IPS-NIHi7 (cell line): ENCODE data around the gene TMEM200B.
"Not testable (repeated sequence)": the region's sequence is repeated elsewhere in the genome, so short reads cannot be mapped to it uniquely, and the experiment has no call there.

Experiments used
- DNase-seq: peaks from one replicate; pipeline ENCODE4 v3.0.0; 2012; ENCODE audit warnings: mixed read lengths; ENCODE audit errors: extremely low spot score

Gene TMEM200B

GRCh38 chr1:29134695-29135028 is 11.0 kb upstream of the TMEM200B start:
- DNase-seq = no peak

DNA sequence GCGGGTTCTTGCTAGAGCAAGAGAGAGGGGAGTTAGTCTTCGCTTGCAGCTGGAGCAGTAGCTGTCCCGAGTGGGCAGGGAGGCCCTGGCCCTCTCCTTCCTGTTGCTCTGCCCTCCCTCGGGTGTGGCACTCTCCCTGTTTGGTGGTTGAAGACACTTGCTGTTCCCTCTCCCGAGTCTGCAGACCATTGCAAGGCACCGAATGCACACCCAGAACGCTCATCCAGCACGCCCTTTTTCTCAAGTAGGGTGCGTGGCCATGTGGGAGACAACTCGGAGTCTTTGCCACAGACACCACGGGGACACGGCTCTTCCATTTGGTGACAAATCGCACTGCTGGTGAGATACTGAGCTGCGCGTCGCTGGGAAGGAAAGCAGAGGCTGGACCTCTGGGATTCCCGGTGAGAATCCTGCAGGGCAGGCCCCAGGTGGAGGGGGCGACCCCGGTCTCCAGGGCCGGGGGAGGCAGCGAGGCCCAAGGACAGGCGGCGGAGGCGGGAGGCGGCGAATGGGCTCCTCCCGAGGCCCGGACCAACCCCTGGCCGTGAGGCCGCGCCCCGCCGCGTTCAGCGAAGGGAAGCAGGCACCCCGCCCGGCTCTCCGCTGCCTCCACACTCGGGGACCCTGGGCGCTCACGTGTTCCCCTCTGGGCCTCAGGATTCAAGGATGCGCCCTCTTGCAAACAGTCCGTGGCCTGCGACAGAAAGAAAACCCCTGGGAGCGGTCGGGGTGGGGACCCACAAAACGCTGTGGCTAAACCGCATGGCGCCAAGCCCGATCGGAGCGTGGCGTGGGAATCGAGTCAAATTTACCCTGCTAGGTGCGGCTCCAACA is 10.4 kb upstream of the TMEM200B start:
- no peak for DNase-seq

GRCh38 chr1:29131056-29131455 is 7.4 kb upstream of the TMEM200B start:
- not testable (repeated sequence) for DNase-seq

DNA sequence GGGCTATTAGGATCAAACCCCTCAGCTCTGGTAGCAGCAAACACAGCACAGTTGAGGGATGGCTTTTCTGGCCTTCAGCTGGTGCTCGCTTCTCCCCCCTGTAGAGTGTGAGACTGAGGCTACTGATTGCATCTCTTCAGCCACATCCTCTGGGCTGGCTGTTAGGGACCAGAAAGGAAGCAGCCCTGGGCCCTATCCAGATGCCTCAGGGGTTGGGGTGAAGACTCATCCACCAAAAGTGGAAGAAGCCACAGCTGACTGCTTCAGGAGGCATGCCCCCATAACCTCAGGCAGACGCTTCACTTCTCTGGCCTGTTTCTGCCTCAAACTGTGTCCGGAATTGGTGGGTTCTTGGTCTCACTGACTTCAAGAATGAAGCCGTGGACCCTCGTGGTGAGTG is 6.2 kb upstream of the TMEM200B start:
- no peak for DNase-seq

- DNase-seq = no peak
Measured at GRCh38 chr1:29128739-29129138, 5.0 kb upstream of the TMEM200B start.

DNA sequence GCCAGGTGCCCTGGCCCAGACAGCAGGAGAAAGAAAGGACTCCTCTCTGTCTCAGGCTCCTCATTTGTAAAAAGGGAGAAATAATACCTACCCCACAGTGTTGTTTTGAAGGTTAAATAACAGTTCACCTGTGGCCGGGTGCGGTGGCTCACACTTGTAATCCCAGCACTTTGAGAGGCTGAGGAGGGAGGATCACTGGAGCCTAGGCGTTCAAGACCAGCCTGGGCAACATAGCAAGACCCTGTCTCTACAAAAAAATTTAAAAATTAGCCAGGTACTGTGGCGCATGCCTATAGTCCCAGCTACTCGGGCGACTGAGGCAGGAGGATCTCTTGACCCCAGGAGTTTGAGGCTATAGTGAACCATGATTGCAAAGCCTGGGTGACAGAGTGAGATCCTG is 2.5 kb upstream of the TMEM200B start:
- DNase-seq = no peak

- DNase-seq = no peak
Measured at GRCh38 chr1:29125788-29126187, 2.1 kb upstream of the TMEM200B start.

GRCh38 chr1:29125237-29125641 is 1.5 kb upstream of the TMEM200B start:
- no peak for DNase-seq

DNA sequence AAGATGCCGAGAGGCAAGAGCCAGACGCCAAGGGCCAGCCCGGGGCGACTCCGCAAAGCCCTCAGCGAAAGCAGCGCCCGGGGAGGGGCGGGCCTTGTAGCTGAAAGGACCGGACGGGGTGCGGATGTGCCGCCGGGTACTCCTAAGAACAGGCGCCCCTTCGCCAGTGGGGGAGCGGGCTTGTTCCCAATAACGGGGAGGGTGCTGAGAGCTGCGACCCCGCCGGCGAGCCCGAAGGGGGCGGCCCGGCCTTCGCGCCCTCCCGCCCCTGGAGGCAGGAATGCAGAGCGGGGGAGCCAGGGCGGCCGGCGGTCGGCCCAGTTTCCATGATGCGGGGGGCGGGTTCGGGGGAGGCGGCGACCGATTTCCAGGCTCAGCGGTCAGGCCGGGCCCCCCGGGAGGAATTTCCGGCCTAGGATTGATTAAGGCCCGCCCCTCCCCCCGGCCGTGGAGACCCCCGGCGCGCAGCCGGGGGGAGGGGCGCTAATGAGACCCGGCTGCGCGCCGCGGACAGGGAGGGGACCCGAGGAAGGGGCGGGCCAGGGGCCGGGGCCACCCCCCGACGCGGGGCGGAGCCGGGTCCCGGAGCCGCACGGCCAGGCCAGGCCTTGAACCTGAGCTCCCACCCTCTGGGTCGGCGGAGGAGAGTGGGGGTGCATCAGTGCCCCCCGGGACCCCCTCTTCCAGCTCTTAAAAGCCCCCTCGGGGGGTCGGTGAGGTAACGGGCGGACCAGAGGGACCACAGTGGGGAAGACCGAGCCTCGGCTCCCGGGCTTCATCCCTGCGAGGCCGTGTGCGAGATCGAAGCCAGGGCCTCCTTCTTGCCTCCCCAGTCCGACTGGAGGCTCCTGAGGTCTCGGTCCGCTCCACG is 898 bp upstream of the TMEM200B start:
- DNase-seq = peak; percentile 96

GRCh38 chr1:29123053-29123886 is 433 bp downstream of the TMEM200B start:
- DNase-seq = no peak

DNA sequence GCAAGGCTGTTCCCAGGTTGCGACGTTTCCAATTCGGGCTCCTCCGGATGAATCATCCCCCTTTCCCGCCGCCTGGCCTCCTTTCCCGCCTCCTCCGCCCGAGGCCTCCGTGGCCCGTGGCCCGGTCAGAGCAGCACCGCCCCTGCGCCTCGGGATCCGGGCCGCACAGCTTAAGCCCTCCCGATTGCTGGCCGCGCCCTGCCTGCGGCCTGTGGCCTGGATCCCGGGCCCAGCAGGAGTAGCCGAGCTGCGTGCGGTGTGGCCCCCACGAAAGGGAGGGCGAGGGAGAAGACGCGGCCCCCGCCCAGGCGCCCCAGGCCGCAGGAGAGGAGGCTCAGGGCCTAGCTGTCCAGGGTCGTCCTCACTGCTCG is 1.0 kb downstream of the TMEM200B start:
- DNase-seq = no peak

GRCh38 chr1:29121936-29122681 is 1.6 kb downstream of the TMEM200B start:
- peak; percentile 76 for DNase-seq

- DNase-seq = peak; percentile 53
Measured at GRCh38 chr1:29121516-29121935, 2.2 kb downstream of the TMEM200B start.

DNA sequence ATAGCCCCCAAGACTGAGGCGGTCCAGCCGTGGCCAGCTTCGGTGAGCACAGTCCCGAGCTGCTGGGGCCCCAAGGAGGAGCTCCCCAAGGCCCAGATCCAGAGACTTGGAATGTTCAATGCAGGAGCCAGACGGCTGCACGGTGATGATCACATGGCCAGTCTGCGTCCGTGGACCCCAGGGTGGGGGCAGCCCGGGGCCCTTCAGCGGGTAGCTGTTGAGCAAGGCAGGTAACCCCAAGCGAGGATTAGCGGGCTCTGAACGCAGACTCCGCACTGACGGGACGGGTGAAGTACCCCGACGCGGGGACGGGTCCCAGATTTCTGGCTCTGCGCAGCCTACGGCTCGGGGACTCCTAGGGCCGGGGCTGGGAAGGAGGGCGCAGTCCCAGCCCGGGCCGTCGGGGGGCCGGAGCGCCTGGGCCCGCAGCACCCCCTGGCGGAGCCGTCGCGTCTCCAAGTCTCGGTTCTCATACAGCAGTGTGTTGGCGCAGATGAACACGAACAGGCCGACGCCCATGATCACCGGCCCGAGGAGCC is 2.7 kb downstream of the TMEM200B start:
- peak; percentile 86 for DNase-seq

- DNase-seq = no peak
Measured at GRCh38 chr1:29120367-29120766, 3.3 kb downstream of the TMEM200B start.

DNA sequence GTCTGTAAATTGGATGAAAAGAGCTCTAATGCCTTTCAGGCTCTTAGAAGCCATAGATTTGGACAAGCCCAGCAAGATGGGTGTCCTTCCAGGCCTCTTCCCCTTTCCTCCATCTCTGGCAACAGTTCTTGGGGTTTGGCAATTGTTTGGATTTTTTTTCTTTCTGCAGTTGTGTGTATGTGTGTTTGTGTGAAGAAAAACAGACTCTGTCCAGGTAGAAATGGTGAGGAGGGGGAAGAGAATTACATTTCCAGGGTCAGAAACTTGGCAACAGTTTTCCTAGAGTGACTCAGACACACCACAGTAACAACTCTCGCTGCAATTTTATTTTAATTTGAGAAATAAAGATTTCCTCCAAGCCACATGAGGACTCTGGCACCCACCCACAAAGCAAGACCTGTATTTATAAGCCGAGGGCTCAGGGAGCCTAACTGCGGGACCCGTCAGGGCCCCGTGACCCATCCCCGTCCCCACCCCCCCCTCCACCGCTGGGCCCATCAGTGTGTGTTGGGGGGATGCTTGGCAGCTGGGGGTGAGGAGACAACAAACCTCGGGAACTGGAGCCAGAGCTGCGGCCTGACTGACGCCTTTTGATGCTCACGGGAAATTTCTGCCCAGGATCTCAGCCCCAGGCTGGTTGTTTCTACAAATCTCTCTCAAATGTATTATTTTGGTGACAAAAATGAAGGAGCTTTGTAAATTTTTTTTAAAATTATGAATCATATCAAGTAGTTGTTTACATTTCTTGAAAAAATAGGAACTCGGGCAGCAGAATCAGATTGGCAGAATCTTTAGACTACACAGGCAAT is 4.4 kb downstream of the TMEM200B start:
- no peak for DNase-seq

DNA sequence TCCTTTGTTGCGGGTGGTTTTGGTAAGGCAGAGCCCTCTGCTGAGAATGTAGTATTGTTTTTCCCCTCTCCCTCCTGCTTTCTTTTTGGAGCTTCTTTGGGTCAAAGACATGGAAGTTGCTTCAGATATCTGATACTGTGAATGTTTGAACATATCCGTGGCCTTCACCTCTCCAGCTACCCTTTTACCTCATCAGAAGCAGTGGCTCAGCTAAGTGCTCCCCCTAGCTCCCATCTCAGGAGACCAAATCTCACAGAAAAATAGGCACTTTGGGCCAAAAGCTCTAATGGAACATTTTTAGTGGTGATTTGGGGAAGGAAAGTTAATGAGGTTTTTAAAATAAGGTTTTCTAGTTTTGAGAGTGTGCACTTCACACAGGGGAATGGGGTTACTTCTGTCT is 6.3 kb downstream of the TMEM200B start:
- DNase-seq = no peak

DNA sequence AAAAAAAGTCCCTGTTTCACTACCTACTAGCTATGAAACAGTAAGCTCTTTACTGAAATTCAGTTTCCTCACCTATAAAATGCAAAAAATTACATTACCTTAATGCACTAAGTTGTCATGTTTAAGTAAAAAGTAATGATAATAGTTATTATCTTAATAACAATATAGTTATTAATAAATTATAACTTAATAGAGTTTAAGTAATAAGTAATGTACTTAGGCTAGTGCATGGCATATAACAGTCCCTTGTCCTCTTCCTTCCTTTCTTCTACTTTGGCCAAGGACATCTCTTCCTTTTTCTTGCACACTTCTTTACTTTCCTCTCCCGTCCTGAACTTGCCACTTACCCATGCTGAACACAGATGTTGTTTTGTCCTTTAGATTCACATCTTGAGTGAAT is 9.0 kb downstream of the TMEM200B start:
- DNase-seq = no peak

DNA sequence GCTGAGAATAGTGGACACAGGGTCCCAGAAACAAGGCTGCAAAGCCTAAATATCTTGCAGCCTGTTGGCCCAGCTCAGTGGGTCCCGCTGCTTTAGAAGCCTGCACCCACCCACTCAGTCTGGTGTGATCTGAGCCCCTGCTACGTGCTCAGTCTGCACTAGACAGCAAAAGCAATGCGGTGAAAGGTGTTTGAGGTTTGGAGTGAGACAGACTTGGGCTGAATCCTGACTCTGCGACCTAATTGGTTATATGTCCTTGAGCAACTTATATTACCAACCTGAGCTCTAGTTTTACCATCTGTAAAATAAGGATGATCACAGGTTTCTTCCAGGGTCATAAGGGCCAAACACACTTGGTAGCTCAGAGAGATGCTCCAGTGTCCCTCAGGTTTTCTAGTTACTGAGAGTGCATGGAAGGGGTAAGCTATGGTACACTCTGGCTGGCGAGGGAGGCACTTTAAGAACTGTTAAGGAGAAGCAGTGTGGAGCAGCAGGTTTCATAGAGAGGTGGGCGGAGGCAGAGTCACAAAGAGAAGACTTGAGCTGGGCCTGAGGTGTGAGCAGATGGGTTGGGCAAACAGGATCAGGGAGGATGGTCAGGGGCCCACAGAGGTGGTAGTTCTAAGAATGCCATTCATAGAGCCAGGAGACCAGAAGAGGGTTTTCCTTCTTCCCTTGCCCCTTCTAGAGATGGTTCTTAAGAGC is 10.1 kb downstream of the TMEM200B start:
- no peak for DNase-seq
